Measurements from ENCODE around the gene OBSCN.

GRCh38 chr1:228320394-228320793 lies 112.5 kb downstream of the OBSCN start:
- no peak for TF ChIP-seq CTCF (IDR thresholded peaks at IDR 0.05)
- no peak for TF ChIP-seq SIN3A (IDR thresholded peaks at IDR 0.05; ENCODE audit: borderline replicate concordance, insufficient read depth, low read depth, low read length)
- TF ChIP-seq REST (IDR thresholded peaks at IDR 0.05; ENCODE audit: insufficient read depth in 1 of 2, low read depth in 2 of 2, low read length in 1 of 2) = no peak
- no peak for TF ChIP-seq POLR2AphosphoS5 (IDR thresholded peaks at IDR 0.05; ENCODE audit: low read depth, low read length)
